Fibroblast of the conjunctiva (primary cell): ENCODE results near the gene TRDMT1.

ENCODE experiments used
- DNase-seq: peaks from one replicate; pipeline ENCODE4 v3.0.0-alpha.2; 2010; ENCODE audit warnings: low read depth

The TRDMT1 gene

GRCh38 chr10:17174626-17175025 is 26.8 kb downstream of the TRDMT1 start:
- DNase-seq: no peak

- DNase-seq: no peak
Measured at GRCh38 chr10:17171141-17171641, 30.3 kb downstream of the TRDMT1 start.

GRCh38 chr10:17169803-17170202 is 31.7 kb downstream of the TRDMT1 start:
- no peak for DNase-seq

GRCh38 chr10:17166699-17167098 is 34.8 kb downstream of the TRDMT1 start:
- DNase-seq: no peak

- DNase-seq: no peak
Measured at GRCh38 chr10:17162828-17163227, 38.6 kb downstream of the TRDMT1 start.

- no peak for DNase-seq
Measured at GRCh38 chr10:17161775-17162174, 39.7 kb downstream of the TRDMT1 start.

- no peak for DNase-seq
Measured at GRCh38 chr10:17157024-17157423, 44.4 kb downstream of the TRDMT1 start.

- no peak for DNase-seq
Measured at GRCh38 chr10:17155826-17156225, 45.6 kb downstream of the TRDMT1 start.

GRCh38 chr10:17154116-17154515 is 47.4 kb downstream of the TRDMT1 start:
- no peak for DNase-seq

- DNase-seq: no peak
Measured at GRCh38 chr10:17153321-17153720, 48.2 kb downstream of the TRDMT1 start.

- DNase-seq: no peak
Measured at GRCh38 chr10:17151716-17152115, 49.8 kb downstream of the TRDMT1 start.

- DNase-seq: no peak
Measured at GRCh38 chr10:17147884-17148489, 53.5 kb downstream of the TRDMT1 start.

- no peak for DNase-seq
Measured at GRCh38 chr10:17146892-17147291, 54.6 kb downstream of the TRDMT1 start.

- no peak for DNase-seq
Measured at GRCh38 chr10:17145239-17145638, 56.2 kb downstream of the TRDMT1 start.

GRCh38 chr10:17144757-17145156 is 56.7 kb downstream of the TRDMT1 start:
- DNase-seq: no peak

GRCh38 chr10:17144032-17144431 is 57.4 kb downstream of the TRDMT1 start:
- DNase-seq: no peak

GRCh38 chr10:17143055-17143690 is 58.3 kb downstream of the TRDMT1 start:
- no peak for DNase-seq

GRCh38 chr10:17141504-17142229 is 59.8 kb downstream of the TRDMT1 start:
- no peak for DNase-seq

- no peak for DNase-seq
Measured at GRCh38 chr10:17140386-17140761, 61.1 kb downstream of the TRDMT1 start.

- DNase-seq: no peak
Measured at GRCh38 chr10:17138460-17139042, 62.9 kb downstream of the TRDMT1 start.

GRCh38 chr10:17134737-17135260 is 66.7 kb downstream of the TRDMT1 start:
- DNase-seq: no peak

- no peak for DNase-seq
Measured at GRCh38 chr10:17134282-17134681, 67.2 kb downstream of the TRDMT1 start.

GRCh38 chr10:17129741-17130140 is 71.7 kb downstream of the TRDMT1 start, which contains the start of gene CUBN:
CUBN (minus strand) TSS chr10:17129811; CDS start chr10:17129765, 46 bp downstream.
- no peak for DNase-seq
